HG02970 (cell line): Measurements from ENCODE around the gene LRP6.
"Not testable (repeated sequence)": the region's sequence is repeated elsewhere in the genome, so short reads cannot be mapped to it uniquely, and the experiment has no call there.

Experiments used
- ATAC-seq: cut with Tn5 transposase; IDR thresholded peaks from one replicate; pipeline ENCODE4 v1.9.1; 2021; ENCODE audit warnings: mild to moderate bottlenecking, moderate library complexity, moderate number of reproducible peaks; ENCODE audit not compliant: unreplicated experiment, low FRiP score

LRP6 gene

DNA sequence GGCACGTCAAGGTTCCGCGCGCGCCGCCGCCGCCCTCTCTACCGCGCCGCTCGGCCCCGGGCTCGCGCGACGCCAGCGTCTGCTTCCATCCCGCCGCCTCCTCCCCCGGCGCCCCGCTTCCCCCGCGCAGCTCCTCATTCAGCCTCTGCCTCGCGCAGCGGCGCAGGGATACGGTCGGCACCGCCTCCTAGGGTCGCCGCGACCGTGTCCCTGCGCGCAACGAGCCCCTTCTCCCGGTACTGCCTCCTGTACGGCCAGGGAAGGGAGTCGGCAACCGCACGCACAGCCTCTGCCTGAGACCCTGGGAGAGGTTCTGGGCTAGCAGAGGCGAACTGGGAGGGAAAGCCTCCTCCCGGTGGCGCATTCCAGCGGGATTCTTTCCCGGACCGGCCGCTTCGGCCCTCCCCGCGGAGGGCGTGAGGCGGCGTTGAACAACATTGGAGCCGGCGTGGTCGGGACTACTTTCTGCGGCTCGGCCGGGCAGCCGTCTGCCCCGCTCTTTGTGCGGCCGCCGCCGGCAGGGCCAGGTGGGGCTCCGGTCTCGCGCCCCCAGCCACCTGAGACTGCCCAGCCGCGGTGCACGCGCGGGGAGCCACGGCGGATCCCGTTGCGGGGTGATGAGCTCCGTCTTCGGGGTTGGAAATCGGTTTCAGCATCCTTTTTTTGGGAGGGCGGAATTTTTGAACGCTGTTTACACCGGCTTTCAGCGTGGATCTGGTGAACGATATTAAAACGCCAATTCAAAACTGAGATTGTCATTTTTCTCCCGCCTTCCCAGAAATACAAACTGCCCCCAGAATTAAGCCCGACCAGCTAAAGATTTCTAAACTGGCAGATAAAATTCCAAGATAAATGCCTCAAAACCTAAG, at the start of gene LRP6:
TSS of gene LRP6 (minus strand) at position 172 of the 869 bp plus-strand sequence. CDS start 309 bp downstream, outside the sequence.
- ATAC-seq: peak; percentile 74

GRCh38 chr12:12315838-12316237, 49.0 kb upstream of the LRP6 start:
- no peak for ATAC-seq

GRCh38 chr12:12310695-12311094, 43.9 kb upstream of the LRP6 start:
- ATAC-seq: not testable (repeated sequence)

DNA sequence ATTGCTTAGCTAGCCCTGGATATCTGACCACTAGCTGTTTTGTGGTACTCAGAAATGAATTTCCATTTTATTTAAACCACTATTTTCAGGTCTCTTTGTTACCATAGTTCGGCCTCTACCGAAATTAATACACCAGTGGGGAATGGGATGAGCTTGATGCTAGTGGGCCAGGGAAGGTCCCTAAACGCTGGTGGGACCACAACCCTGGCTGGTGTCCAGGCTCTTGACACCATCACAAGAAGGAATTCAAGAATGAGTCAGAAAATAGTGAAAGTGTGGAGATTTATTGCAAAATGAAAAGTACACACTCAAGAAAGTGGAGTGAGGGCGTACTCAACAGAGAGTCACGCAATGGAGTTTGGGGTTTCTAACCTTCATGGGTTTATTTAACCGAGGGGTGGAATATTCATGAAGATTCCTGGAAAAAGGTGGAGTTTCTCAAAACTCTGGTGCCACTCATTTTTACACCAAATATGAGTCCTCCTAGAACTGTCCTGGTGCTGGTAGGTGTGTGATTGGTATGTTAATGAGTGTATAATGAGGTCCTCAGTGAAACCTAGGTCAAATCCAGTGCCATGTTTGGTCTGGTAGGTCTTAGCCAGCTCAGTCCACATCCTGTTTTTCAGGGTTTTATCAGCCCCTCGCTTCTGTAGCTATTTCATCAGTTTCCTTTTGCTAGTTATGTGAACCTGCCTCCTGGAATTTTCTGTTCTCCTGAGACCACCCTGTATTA, 38.9 kb upstream of the LRP6 start:
- ATAC-seq: no peak

DNA sequence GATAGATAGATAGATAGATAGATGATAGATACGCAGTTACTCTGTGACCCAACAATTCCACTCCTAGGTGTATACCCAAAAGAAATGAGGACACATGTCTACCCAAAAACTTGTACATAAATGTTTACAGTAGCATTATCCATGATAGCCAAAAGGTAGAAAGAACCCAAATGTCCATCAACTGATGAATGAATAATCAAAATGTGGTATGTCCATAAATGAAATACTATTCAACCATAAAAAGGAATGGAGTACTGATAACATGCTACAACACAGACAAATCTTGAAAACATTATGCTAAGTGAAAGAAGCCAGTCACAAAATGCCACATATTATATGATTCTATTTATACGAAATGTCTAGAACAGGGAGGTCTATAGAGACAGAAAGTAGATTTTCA, 36.1 kb upstream of the LRP6 start:
- ATAC-seq: no peak

- no peak for ATAC-seq
Observed at GRCh38 chr12:12301122-12301521, 34.3 kb upstream of the LRP6 start.

DNA sequence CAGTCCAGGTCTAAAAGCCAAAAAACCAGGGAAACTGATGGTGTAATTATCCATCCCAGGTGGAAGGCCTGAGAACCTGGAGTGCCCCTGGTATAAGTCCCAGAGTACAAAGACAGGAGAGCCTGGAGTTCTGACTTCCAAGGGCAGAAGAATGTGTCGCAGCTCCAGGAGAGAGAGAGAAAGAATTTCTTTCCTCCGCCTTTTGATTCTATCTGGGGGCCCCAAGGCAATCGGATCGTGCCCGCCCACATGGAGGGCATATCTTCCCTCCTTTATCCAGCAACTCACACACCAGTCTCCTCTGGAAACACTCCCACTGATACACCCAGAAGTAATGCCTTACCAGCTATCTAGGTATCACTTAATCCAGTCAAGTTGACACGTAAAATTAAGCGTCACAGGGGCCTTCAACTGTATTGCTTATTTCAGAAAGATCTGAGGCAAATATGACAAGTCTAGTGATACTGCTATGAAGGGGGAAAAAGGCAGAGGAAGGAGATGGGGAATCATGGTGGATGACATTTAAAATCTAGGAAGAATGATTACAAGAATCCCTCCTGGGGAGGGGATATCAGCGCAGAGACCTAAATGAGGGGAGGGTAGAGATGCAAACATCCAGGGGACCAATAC, 30.5 kb upstream of the LRP6 start:
- ATAC-seq: no peak

GRCh38 chr12:12294215-12295005, 27.6 kb upstream of the LRP6 start:
- ATAC-seq: no peak

DNA sequence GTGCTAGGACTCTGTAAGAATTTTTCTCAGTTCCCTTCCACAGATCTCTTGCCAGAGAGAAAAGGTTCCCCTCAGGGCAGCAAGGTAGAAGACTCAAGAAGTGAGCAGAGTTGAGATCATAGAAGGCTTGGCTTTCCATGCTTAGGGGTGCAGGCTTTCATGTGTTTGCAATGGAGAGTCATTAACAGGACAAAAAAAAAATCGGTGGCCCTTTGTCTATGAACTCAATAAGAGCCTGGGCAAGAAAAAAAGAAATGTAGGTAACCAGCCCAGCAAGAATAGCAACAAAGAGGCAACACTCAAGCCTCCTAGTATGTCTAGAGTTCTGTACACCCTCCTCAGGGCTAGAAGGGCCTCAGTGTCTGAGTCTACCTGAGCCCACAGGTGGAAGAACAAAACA, 23.4 kb upstream of the LRP6 start:
- ATAC-seq: no peak

DNA sequence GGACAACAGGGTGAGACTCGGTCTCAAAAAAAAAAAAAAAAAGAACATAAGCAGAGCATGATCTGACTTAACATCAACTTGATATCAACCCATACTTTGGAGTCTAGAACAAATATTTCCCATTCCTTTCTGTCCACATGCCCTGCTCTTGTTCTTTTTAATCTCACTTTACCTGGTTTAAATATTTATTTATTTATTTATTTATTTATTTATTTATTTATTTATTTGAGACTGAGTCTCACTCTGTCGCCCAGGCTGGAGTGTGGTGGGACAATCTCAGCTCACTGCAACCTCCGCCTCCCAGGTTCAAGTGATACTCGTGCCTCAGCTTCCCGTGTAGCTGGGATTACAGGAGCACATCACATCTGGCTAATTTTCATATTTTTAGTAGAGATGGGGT, 19.6 kb upstream of the LRP6 start:
- ATAC-seq: no peak

- ATAC-seq: no peak
Observed at GRCh38 chr12:12282761-12283425, 16.0 kb upstream of the LRP6 start.

GRCh38 chr12:12282202-12282601, 15.4 kb upstream of the LRP6 start:
- ATAC-seq: no peak

- no peak for ATAC-seq
Observed at GRCh38 chr12:12281134-12281533, 14.3 kb upstream of the LRP6 start.

DNA sequence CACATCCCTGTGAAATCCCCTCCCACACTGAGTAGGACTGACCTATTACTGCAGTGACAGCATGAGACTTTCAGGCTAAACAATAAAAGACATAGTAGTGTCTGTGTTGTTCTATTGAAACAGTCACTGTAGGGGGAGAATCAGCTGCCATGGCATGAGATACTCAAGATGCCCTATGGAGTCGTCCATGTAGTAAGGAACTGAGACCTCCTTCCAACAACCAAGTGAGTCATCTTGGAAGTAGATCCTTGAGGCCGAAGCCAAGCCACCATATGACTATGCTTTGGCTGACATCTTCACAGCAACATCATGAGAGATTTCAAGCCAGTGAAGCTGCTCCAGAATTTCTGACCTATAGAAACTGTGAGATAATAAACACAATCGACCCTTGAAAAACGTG, 12.1 kb upstream of the LRP6 start:
- no peak for ATAC-seq

DNA sequence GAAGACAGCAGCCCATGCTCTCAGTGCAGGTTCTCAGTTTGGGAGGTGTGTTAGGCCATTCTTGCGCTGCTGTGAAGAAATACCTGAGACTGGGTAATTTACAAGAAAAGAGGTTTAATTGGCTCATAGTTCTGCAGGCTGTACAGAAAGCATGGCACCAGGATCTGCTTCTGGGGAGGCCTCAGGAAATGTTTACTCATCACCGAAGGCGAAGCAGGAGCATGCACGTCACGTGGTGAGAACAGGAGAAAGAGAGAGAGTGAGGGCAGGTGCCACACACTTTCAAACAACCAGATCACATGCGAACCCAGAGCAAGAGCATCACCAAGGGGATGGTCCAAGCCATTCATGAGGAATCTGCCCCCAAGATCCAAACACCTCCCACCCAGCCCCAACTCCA, 9.0 kb upstream of the LRP6 start:
- no peak for ATAC-seq

- ATAC-seq: no peak
Observed at GRCh38 chr12:12273291-12273957, 6.6 kb upstream of the LRP6 start.

GRCh38 chr12:12272869-12273268, 6.0 kb upstream of the LRP6 start:
- no peak for ATAC-seq

DNA sequence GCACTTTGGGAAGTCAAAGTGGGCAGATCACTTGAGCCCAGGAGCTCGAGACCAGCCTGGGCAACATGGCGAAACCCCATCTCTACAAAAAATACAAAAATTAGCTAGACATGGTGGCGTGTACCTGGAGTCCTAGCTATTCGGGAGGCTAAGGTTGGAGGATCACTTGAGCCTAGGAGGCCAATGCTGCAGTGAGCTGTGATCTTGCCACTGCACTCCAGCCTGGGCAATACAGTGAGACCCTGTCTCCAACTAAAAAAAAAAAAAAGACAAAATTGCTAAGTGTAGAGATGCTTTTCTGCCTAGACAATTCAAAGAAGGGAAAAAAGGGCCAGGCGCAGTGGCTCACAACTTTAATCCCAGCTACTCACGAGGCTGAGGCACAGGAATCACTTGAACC, 3.4 kb upstream of the LRP6 start:
- ATAC-seq: no peak

DNA sequence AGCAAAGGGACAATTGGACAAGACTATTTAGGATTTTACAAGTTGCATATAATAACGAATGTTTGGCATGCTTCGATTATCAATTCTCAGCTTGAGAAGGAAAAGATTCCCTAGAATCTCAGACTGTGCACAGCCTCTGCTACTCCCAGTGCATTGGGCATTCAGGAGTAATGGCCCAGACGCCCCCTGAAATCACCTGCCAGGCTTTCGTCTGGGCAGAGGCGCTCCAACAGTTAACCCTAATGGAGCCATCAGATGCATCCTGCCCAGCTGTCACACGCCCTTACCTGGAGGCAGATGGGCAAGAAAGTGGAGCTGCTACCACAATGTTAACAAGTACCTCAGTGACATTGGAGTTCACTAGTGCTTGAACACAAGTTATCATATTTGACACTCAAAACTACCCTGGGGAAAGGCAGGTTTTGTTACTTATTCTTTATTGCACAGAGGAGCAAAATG, 927 bp upstream of the LRP6 start:
- no peak for ATAC-seq
